Stimulated activated naive CD8-positive, alpha-beta T cell treated with anti-CD3 and anti-CD28 coated beads, Interleukin-15, Interleukin-2, amounts not matched to agents 100 U/mL and 50 U/mL, for 24 hours (primary cell): Measurements from ENCODE around the gene DUXB.

ENCODE experiments used
- ATAC-seq: fragments of 150-1000 bp; cut with Tn5 transposase; one replicate; pipeline ENCODE4 v1.10.0; 2021
- DNase-seq: peaks from one replicate; pipeline ENCODE4 v3.0.0; 2021

DUXB gene

GRCh38 chr16:75701361-75701760 lies at the start of gene DUXB:
Gene DUXB (minus strand): TSS chr16:75701461. CDS start chr16:75701418, 43 bp downstream.
- DNase-seq = no peak
- no peak for ATAC-seq

- no peak for ATAC-seq
- DNase-seq = no peak
Measured at GRCh38 chr16:75750528-75750927, 49.3 kb upstream of the DUXB start.

GRCh38 chr16:75746359-75746758 lies 45.1 kb upstream of the DUXB start:
- ATAC-seq (no peak), DNase-seq (no peak)

GRCh38 chr16:75745823-75746222 lies 44.6 kb upstream of the DUXB start:
- ATAC-seq = no peak
- no peak for DNase-seq

GRCh38 chr16:75745242-75745641 lies 44.0 kb upstream of the DUXB start:
- DNase-seq = no peak
- no peak for ATAC-seq

- no peak for ATAC-seq
Measured at GRCh38 chr16:75742424-75743047, 41.3 kb upstream of the DUXB start.

GRCh38 chr16:75733305-75734211 lies 32.3 kb upstream of the DUXB start:
- ATAC-seq (no peak), DNase-seq (no peak)

More at GRCh38 chr16:75742424-75743047, 41.3 kb upstream of the DUXB start:
- no peak for DNase-seq

GRCh38 chr16:75732871-75733270 lies 31.6 kb upstream of the DUXB start:
- DNase-seq (no peak), ATAC-seq (no peak)

- no peak for DNase-seq
- no peak for ATAC-seq
Measured at GRCh38 chr16:75727221-75727620, 26.0 kb upstream of the DUXB start.

- ATAC-seq = no peak
- no peak for DNase-seq
Measured at GRCh38 chr16:75726390-75726789, 25.1 kb upstream of the DUXB start, which contains the start of gene CPHXL. Gene CPHXL (minus strand): TSS chr16:75726490. CDS start chr16:75726442, 48 bp downstream.

- ATAC-seq (no peak), DNase-seq (no peak)
Measured at GRCh38 chr16:75718452-75718851, 17.2 kb upstream of the DUXB start.

- ATAC-seq = no peak
- no peak for DNase-seq
Measured at GRCh38 chr16:75714661-75715060, 13.4 kb upstream of the DUXB start.

GRCh38 chr16:75710344-75710743 lies 9.1 kb upstream of the DUXB start:
- DNase-seq = no peak

GRCh38 chr16:75703306-75703705 lies 2.0 kb upstream of the DUXB start:
- ATAC-seq = no peak
- no peak for DNase-seq

More at GRCh38 chr16:75710344-75710743, 9.1 kb upstream of the DUXB start:
- no peak for ATAC-seq

GRCh38 chr16:75702242-75702641 lies 981 bp upstream of the DUXB start:
- DNase-seq (no peak), ATAC-seq (no peak)

- no peak for ATAC-seq
- DNase-seq = no peak
Measured at GRCh38 chr16:75697571-75697970, 3.7 kb downstream of the DUXB start.

- ATAC-seq = no peak
Measured at GRCh38 chr16:75695708-75696107, 5.6 kb downstream of the DUXB start.

GRCh38 chr16:75687361-75687760 lies 13.9 kb downstream of the DUXB start:
- no peak for DNase-seq

More at GRCh38 chr16:75695708-75696107, 5.6 kb downstream of the DUXB start:
- no peak for DNase-seq

GRCh38 chr16:75682308-75682707 lies 19.0 kb downstream of the DUXB start:
- DNase-seq (no peak), ATAC-seq (no peak)

More at GRCh38 chr16:75687361-75687760, 13.9 kb downstream of the DUXB start:
- no peak for ATAC-seq

- ATAC-seq (no peak), DNase-seq (no peak)
Measured at GRCh38 chr16:75679366-75679765, 21.9 kb downstream of the DUXB start.

- ATAC-seq (no peak), DNase-seq (no peak)
Measured at GRCh38 chr16:75676909-75677308, 24.4 kb downstream of the DUXB start, which contains the start of gene CPHXL2. Gene CPHXL2 (minus strand): TSS chr16:75677009. CDS start chr16:75676999, 10 bp downstream.

GRCh38 chr16:75667503-75667902 lies 33.8 kb downstream of the DUXB start:
- no peak for ATAC-seq

GRCh38 chr16:75660726-75661302 lies 40.4 kb downstream of the DUXB start:
- DNase-seq (no peak), ATAC-seq (no peak)

More at GRCh38 chr16:75667503-75667902, 33.8 kb downstream of the DUXB start:
- DNase-seq = no peak
